Fibroblast of lung (primary cell): ENCODE data around the gene KLK4.

Source experiments
- EZH2 ChIP-seq: IDR thresholded peaks from 2 replicates; pipeline ENCODE4 v1.5.1; 2012; ENCODE audit warnings: low read length, control low read depth, mild to moderate bottlenecking; ENCODE audit errors: missing control alignments
- TF ChIP-seq, protein P1 (sequence below), 2 donors: IDR thresholded peaks in 1 of 2; conservative IDR thresholded peaks in 1 of 2; 1 replicate in 1 of 2; 2 replicates in 1 of 2; pipeline ENCODE4 v1.5.1; 2011 to 2012; ENCODE audit warnings: low read length in 2 of 2, control low read depth in 1 of 2, inconsistent platforms in 1 of 2, low read depth in 1 of 2, mild to moderate bottlenecking in 1 of 2

DNA sequence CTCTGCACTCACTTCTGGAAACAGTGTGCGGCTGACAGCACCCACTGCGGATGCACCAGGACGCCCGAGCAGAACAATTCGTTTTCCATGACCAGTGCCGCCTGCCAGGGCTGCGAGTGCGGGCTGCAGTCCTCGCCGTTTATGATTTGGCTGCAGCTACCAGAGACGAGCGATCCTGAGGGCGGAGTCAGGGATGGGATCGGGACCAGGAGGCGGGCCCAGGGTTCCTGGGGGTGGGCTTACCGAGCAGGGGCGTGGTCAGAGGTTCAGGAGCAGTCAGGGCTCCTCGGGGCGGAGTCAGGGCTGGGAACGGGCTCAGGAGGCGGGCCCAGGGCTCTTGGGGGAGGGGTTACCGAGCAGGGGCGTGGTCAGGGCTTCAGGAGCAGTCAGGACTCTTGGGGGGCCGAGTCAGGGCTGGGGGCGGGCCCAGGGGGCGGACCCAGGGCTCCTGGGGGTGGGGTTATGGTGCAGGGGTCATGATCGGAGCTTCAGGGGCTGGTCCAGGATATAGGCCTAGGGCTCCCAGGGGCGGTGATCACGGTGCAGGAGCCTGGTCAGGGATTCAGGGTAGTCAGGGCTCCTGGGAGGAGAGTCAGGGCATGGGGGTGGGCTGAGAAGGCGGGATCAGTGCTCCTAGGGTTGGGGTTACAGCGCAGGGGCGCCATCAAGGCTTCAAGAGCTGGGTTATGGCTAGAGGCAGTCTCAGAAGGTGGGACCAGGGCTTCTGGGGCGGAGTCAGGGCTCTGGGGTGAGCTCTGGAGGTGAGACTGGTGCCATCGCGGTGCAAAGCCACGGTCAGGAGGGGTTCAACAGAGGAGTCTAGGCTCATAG lies 1.7 kb downstream of the KLK4 start:
- TF ChIP-seq, protein P1, sequence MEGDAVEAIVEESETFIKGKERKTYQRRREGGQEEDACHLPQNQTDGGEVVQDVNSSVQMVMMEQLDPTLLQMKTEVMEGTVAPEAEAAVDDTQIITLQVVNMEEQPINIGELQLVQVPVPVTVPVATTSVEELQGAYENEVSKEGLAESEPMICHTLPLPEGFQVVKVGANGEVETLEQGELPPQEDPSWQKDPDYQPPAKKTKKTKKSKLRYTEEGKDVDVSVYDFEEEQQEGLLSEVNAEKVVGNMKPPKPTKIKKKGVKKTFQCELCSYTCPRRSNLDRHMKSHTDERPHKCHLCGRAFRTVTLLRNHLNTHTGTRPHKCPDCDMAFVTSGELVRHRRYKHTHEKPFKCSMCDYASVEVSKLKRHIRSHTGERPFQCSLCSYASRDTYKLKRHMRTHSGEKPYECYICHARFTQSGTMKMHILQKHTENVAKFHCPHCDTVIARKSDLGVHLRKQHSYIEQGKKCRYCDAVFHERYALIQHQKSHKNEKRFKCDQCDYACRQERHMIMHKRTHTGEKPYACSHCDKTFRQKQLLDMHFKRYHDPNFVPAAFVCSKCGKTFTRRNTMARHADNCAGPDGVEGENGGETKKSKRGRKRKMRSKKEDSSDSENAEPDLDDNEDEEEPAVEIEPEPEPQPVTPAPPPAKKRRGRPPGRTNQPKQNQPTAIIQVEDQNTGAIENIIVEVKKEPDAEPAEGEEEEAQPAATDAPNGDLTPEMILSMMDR (conservative IDR thresholded peaks at IDR 0.05 in 1 of 2, IDR thresholded peaks at IDR 0.05 in 1 of 2; ENCODE audit: low read depth in 1 of 2, low read length in 2 of 2) = no peak
- no peak for TF ChIP-seq EZH2
